Central memory CD4-positive, alpha-beta T cell (primary cell): ENCODE data around the gene USP33.
"Not testable (repeated sequence)": the region's sequence is repeated elsewhere in the genome, so short reads cannot be mapped to it uniquely, and the experiment has no call there.

Experiments
- DNase-seq: peaks from one replicate; pipeline ENCODE4 v3.0.0; 2022

USP33 gene

DNA sequence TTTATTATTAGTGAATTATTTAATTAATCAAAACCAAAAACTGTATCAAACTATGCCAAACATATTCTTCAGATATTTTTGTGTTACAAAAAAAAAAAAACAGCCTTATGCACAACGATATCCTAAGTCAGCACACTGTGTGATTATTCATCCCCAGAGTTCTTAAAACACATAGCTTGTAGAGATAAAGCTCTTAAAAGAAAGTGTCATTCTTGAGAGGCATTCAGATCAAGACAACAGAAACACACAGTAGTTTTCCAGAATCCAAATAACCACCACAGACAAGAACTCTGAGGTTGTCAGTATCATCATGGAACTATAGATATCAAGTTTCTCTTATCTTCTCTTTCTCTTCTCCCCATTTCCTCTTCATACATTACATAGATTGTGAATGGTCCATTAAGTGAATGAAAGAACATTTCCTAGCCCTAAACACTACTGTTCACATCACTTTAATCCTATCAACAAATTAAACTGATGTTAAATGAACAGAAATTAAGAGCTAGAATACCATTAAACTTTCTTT lies 90.7 kb downstream of the USP33 start:
- DNase-seq: no peak

DNA sequence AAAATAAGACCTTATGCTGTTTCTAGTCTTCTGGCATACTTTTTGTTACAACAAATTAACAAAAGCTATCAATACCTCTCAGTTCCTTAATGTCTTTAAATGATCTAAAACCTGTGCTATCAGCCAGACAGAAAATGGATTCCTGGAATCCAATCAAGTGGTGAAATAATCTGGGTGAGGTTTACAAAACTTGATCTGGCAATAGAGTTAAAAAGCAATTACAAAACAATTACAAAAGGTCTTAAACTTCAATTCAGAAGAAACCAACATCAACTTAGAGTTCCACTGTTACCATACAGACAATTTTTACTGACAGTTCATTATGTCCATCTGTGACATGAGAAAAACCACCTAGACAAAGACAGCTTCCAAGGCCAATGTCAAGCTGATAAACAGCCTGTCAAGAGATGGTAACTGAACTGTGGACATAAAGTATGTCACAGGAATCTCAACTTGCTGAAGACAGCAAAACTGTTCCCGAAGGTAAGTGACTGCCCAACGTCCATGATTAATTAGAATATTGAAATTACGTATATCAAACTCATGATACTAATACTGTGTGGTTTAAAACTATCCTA lies 94.6 kb downstream of the USP33 start:
- no peak for DNase-seq

DNA sequence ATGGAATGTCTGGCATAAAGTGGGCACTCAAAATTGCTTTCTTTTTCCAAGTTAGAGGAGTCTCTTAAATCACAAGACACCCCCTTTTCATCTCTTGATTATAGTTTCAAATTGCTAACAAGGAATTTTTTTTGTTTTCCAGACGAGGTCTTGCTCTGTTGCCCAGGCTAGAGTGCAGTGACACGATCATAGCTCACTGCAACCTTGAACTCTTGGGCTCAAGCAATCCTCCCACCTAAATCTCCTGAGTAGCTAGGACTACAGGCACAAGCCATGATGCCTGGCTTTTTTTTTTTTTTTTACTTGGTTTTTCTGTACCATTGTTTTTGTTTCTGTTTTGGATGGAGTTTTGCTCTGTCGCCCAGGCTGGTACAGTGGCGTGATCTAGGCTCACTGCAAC lies 98.0 kb downstream of the USP33 start:
- no peak for DNase-seq

DNA sequence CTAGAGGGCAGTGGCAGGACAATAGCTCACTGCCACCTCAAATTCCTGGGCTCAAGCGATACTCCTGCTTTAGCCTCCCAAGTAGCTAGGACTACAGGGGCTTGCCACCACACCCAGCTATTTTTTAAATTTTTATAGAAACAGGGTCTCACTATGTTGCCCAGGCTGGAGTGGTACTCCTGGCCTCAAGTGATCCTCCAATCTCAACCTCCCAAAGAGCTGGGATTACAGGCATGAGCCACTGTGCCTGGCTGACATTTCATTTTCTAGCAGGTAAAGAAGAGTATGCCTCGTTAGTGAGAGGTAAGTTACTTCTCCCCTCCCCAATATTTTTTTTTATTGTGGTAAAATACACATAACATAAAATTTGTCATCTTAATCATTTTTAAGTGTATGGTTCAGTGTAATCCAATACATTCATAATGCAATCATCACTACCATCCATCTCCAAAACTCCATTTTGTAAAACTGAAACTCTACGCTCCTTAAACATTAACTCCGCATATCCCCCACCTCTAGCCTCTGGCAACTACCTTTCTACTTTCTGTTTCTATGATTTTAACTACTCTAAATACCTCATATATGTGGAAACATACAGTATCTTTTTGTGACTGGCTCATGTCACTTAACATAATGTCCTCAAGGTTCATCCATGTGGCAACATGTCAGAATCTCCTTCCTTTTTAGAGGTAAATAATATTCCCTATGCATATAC lies 99.6 kb downstream of the USP33 start:
- DNase-seq: no peak

DNA sequence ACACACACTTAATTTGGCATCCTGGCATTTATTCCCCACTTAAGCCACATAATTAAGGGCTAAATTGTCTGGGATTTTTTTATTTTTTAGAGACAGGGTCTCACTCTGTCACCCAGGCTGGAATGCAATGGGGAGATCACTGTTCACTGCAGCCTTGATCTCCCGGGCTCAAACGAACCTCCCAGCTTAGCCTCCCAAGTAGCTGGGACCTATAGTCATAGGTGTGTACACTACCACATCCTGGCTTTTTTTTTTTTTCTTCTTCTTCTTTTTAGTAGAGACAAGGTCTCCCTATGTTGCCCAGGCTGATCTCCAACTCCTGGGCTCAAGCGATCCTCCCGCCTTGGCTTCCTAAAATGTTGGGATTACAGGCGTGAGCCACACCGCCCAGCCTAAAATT lies 101.4 kb downstream of the USP33 start:
- no peak for DNase-seq

DNA sequence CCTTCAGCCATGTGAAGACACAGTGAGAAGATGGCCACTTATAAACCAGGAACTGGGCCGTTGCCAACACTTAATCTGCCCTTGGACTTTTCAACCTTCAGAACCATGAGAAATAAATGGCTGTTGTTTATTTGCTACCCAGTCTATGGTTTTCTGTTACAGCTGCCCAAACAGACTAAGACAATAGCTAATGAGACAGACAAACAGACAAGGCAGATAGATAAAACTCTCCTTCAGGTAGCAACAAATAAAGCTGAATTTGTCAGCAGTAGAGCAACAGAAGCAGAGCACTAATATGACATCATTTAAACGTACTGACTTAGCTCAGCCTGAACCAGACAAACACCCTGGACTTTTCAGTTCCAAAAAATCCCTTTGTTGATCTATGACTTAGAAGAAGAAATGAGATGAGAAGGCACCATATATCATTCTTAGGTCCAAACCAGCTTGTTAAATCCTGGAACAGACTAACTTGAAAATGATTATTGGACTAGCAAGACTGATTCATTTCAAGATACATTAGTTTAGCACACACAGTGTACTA lies 104.1 kb downstream of the USP33 start:
- DNase-seq: no peak

DNA sequence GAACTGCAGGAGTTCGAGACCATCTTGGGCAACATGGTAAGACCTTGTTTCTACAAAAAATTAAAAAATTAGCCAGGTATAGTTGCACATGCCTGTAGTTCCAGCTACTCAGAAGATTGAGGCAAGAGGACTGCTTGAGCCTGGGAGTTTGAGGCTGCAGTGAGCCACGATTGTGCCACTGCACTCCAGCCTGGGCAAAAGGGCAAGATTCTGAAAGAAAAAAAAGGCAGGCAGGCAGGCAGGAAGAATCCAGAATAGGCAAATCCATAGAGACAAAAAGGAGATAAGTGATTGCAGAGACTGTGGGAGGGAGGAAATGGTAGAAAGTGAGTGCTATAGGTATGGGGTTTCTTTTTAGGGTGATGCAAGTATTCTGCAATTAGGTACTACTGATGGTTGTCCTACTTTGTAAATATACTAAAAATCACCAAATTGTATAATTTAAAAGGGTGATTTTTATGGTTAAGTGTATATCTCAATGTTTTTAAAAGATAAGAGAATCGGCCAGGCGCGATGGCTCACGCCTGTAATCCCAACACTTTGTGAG lies 106.6 kb downstream of the USP33 start:
- DNase-seq: no peak

DNA sequence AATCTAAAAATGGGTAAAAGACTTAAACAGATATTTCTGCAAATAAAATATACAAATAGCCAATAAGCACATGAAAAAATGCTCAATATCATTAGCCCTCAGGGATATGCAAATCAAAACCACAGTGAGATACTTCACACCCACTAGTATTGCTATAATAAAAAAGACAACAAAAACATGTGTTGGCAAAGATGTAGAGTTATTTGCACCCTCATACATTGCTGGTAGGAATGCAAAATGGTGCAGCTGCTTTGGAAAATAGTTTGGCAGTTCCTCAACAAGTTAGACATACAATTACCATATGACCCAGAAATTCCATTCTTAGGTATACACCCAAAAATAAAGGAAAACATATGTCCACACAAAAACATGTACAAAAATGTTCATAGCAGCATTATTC lies 107.4 kb downstream of the USP33 start:
- DNase-seq: no peak

DNA sequence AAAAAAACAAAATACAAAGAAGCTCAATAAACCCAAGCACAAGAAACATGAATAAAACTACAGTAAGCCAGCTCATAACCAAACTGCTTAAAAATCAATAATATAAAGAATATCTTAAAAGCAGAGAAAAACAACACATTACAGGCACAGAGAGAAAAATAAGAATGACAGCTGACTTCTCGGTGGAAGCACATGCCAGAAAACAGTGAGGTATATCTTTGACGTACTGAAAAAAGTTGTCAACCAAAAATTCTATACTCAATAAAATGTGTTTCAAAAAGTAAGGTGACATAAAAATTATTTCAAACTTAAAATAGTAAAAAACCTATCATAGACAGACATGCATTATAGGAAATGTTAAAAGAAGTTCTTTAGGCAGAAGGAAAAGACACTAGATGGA lies 110.5 kb downstream of the USP33 start:
- DNase-seq: no peak

DNA sequence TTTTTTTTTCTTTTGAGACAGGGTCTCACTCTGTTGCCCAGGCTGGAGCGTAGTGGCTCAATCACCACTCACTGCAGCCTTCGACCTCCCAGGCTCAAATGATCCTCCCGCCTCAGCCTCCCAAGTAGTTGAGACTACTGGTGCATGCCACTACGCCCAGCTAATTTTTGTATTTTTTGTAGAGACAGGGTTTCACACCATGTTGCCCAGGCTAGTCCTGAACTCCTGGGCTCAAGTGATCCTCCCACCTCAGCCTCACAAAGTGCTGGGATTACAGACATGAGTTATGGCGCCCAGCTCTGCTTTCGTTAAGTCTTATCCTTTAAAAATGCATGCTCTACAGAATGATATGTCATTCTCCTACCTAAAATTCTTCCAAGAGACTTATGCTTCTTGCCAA lies 113.4 kb downstream of the USP33 start:
- DNase-seq: not testable (repeated sequence)
